Peyer's patch (tissue), 4 donors: ENCODE results near the gene DEUP1.

Source experiments
- POLR2A ChIP-seq, 2 donors: fragments of 450-650 bp; IDR thresholded peaks; one replicate each; pipeline ENCODE4 v1.5.1; 2017; ENCODE audit warnings: antibody characterized with exemption in 2 of 2, mild to moderate bottlenecking in 2 of 2, moderate library complexity in 2 of 2
- TF ChIP-seq, protein P1 (sequence below), 6 experiments: fragments of 450-650 bp in 4 of 6; fragments of 200-600 bp in 2 of 6; sonication (generic) in 1 of 6; IDR thresholded peaks; one replicate each; pipeline ENCODE4 v1.5.1; 2017 to 2019; ENCODE audit warnings: antibody characterized with exemption in 6 of 6, mild to moderate bottlenecking in 3 of 6, moderate library complexity in 1 of 6

GRCh38 chr11:93467054-93467453 is 136.5 kb downstream of the DEUP1 start:
- TF ChIP-seq, protein P1, sequence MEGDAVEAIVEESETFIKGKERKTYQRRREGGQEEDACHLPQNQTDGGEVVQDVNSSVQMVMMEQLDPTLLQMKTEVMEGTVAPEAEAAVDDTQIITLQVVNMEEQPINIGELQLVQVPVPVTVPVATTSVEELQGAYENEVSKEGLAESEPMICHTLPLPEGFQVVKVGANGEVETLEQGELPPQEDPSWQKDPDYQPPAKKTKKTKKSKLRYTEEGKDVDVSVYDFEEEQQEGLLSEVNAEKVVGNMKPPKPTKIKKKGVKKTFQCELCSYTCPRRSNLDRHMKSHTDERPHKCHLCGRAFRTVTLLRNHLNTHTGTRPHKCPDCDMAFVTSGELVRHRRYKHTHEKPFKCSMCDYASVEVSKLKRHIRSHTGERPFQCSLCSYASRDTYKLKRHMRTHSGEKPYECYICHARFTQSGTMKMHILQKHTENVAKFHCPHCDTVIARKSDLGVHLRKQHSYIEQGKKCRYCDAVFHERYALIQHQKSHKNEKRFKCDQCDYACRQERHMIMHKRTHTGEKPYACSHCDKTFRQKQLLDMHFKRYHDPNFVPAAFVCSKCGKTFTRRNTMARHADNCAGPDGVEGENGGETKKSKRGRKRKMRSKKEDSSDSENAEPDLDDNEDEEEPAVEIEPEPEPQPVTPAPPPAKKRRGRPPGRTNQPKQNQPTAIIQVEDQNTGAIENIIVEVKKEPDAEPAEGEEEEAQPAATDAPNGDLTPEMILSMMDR (IDR thresholded peaks at IDR 0.05): no peak
- no peak for TF ChIP-seq POLR2A (IDR thresholded peaks at IDR 0.05)
